ENCODE results near the gene NRCAM. TPM values are rescaled to one million over a fixed set of nuclear protein-coding genes. Genes with fewer than 3 reads are reported as not detected.

Gene NRCAM
- total RNA-seq, 1 experiment from 2014 or later = not detected

GRCh38 chr7:108252177-108252576 is 204.1 kb downstream of the NRCAM start:
- Histone ChIP-seq H3K9me3 (ENCODE audit: low read length) (no peaks in the 10 kb centered on the region), H3K4me1 (ENCODE audit: low read length) (no peaks in the 10 kb centered on the region), H3K9ac (ENCODE audit: low read length) (no peak overlapping the region), H3K27me3 (ENCODE audit: low read length) (no peaks in the 10 kb centered on the region), H3K27ac (ENCODE audit: low read length) (no peak overlapping the region), H2AFZ (ENCODE audit: low read length) (no peak overlapping the region), H3K79me2 (ENCODE audit: low read length) (no peaks in the 10 kb centered on the region), H3K9me2 (replicated peaks; ENCODE audit: insufficient read depth, low read length) (no peaks in the 10 kb centered on the region), H3K4me3 (ENCODE audit: low read length) (no peak overlapping the region), H4K20me1 (ENCODE audit: insufficient read depth, low read depth, low read length) (no peaks in the 10 kb centered on the region), H3K4me2 (ENCODE audit: low read depth, low read length, poor library complexity, severe bottlenecking) (no peak overlapping the region), H3K36me3 (ENCODE audit: insufficient read depth, low read length) (no peaks in the 10 kb centered on the region)
- no peak for DNase-seq

GRCh38 chr7:108251700-108252099 is 204.5 kb downstream of the NRCAM start:
- H3K27ac ChIP-seq (ENCODE audit: low read length) = no peak overlapping the region
- no peaks in the 10 kb centered on the region for H3K4me1 ChIP-seq (ENCODE audit: low read length)
- H4K20me1 ChIP-seq (ENCODE audit: insufficient read depth, low read depth, low read length) = no peaks in the 10 kb centered on the region
- H3K4me2 ChIP-seq (ENCODE audit: low read depth, low read length, poor library complexity, severe bottlenecking) = no peak overlapping the region
- H3K9ac ChIP-seq (ENCODE audit: low read length) = no peak overlapping the region
- H2AFZ ChIP-seq (ENCODE audit: low read length) = no peak overlapping the region
- no peaks in the 10 kb centered on the region for H3K9me2 ChIP-seq (replicated peaks; ENCODE audit: insufficient read depth, low read length)
- H3K79me2 ChIP-seq (ENCODE audit: low read length) = no peaks in the 10 kb centered on the region
- H3K4me3 ChIP-seq (ENCODE audit: low read length) = no peak overlapping the region
- H3K27me3 ChIP-seq (ENCODE audit: low read length) = no peaks in the 10 kb centered on the region
- no peak for DNase-seq
- H3K36me3 ChIP-seq (ENCODE audit: insufficient read depth, low read length) = no peaks in the 10 kb centered on the region
- H3K9me3 ChIP-seq (ENCODE audit: low read length) = no peaks in the 10 kb centered on the region

- no peaks in the 10 kb centered on the region for H3K36me3 ChIP-seq (ENCODE audit: insufficient read depth, low read length)
- no peak overlapping the region for H3K4me3 ChIP-seq (ENCODE audit: low read length)
- H3K27ac ChIP-seq (ENCODE audit: low read length) = no peak overlapping the region
- no peaks in the 10 kb centered on the region for H4K20me1 ChIP-seq (ENCODE audit: insufficient read depth, low read depth, low read length)
- no peaks in the 10 kb centered on the region for H3K9me3 ChIP-seq (ENCODE audit: low read length)
- DNase-seq = no peak
- H3K9me2 ChIP-seq (replicated peaks; ENCODE audit: insufficient read depth, low read length) = no peaks in the 10 kb centered on the region
- H3K4me1 ChIP-seq (ENCODE audit: low read length) = no peaks in the 10 kb centered on the region
- no peak overlapping the region for H3K9ac ChIP-seq (ENCODE audit: low read length)
- no peaks in the 10 kb centered on the region for H3K27me3 ChIP-seq (ENCODE audit: low read length)
- no peaks in the 10 kb centered on the region for H3K79me2 ChIP-seq (ENCODE audit: low read length)
- H3K4me2 ChIP-seq (ENCODE audit: low read depth, low read length, poor library complexity, severe bottlenecking) = no peak overlapping the region
- no peak overlapping the region for H2AFZ ChIP-seq (ENCODE audit: low read length)
Measured at GRCh38 chr7:108249453-108249852, 206.8 kb downstream of the NRCAM start.

- Histone ChIP-seq H3K4me3 (ENCODE audit: low read length) (no peak overlapping the region), H3K4me1 (ENCODE audit: low read length) (no peaks in the 10 kb centered on the region), H3K79me2 (ENCODE audit: low read length) (no peaks in the 10 kb centered on the region), H3K9ac (ENCODE audit: low read length) (no peak overlapping the region), H3K9me3 (ENCODE audit: low read length) (no peaks in the 10 kb centered on the region), H3K9me2 (replicated peaks; ENCODE audit: insufficient read depth, low read length) (no peaks in the 10 kb centered on the region), H4K20me1 (ENCODE audit: insufficient read depth, low read depth, low read length) (no peaks in the 10 kb centered on the region), H3K36me3 (ENCODE audit: insufficient read depth, low read length) (no peaks in the 10 kb centered on the region), H3K27me3 (ENCODE audit: low read length) (no peaks in the 10 kb centered on the region), H3K4me2 (ENCODE audit: low read depth, low read length, poor library complexity, severe bottlenecking) (no peak overlapping the region), H2AFZ (ENCODE audit: low read length) (no peak overlapping the region), H3K27ac (ENCODE audit: low read length) (no peak overlapping the region)
- DNase-seq = no peak
Measured at GRCh38 chr7:108248821-108249220, 207.4 kb downstream of the NRCAM start.

- H3K27ac ChIP-seq (ENCODE audit: low read length) = no peak overlapping the region
- H3K36me3 ChIP-seq (ENCODE audit: insufficient read depth, low read length) = no peaks in the 10 kb centered on the region
- no peaks in the 10 kb centered on the region for H3K27me3 ChIP-seq (ENCODE audit: low read length)
- no peak overlapping the region for H3K4me2 ChIP-seq (ENCODE audit: low read depth, low read length, poor library complexity, severe bottlenecking)
- H3K4me3 ChIP-seq (ENCODE audit: low read length) = no peak overlapping the region
- H3K79me2 ChIP-seq (ENCODE audit: low read length) = no peaks in the 10 kb centered on the region
- no peaks in the 10 kb centered on the region for H3K9me2 ChIP-seq (replicated peaks; ENCODE audit: insufficient read depth, low read length)
- no peaks in the 10 kb centered on the region for H3K4me1 ChIP-seq (ENCODE audit: low read length)
- DNase-seq = no peak
- no peak overlapping the region for H2AFZ ChIP-seq (ENCODE audit: low read length)
- no peaks in the 10 kb centered on the region for H3K9me3 ChIP-seq (ENCODE audit: low read length)
- H4K20me1 ChIP-seq (ENCODE audit: insufficient read depth, low read depth, low read length) = no peaks in the 10 kb centered on the region
- no peak overlapping the region for H3K9ac ChIP-seq (ENCODE audit: low read length)
Measured at GRCh38 chr7:108248418-108248817, 207.8 kb downstream of the NRCAM start.

GRCh38 chr7:108247614-108248013 is 208.6 kb downstream of the NRCAM start:
- Histone ChIP-seq H3K4me2 (ENCODE audit: low read depth, low read length, poor library complexity, severe bottlenecking) (no peak overlapping the region), H3K9me3 (ENCODE audit: low read length) (no peaks in the 10 kb centered on the region), H3K27ac (ENCODE audit: low read length) (no peak overlapping the region), H3K79me2 (ENCODE audit: low read length) (no peaks in the 10 kb centered on the region), H3K27me3 (ENCODE audit: low read length) (no peaks in the 10 kb centered on the region), H3K9ac (ENCODE audit: low read length) (no peak overlapping the region), H3K4me3 (ENCODE audit: low read length) (no peak overlapping the region), H3K4me1 (ENCODE audit: low read length) (no peaks in the 10 kb centered on the region), H3K36me3 (ENCODE audit: insufficient read depth, low read length) (no peaks in the 10 kb centered on the region), H4K20me1 (ENCODE audit: insufficient read depth, low read depth, low read length) (no peaks in the 10 kb centered on the region), H3K9me2 (replicated peaks; ENCODE audit: insufficient read depth, low read length) (no peaks in the 10 kb centered on the region), H2AFZ (ENCODE audit: low read length) (no peak overlapping the region)
- DNase-seq = no peak

GRCh38 chr7:108246227-108246837 is 209.9 kb downstream of the NRCAM start:
- no peak for DNase-seq
- no peaks in the 10 kb centered on the region for H3K4me1 ChIP-seq (ENCODE audit: low read length)
- no peaks in the 10 kb centered on the region for H4K20me1 ChIP-seq (ENCODE audit: insufficient read depth, low read depth, low read length)
- H3K79me2 ChIP-seq (ENCODE audit: low read length) = no peaks in the 10 kb centered on the region
- H3K4me3 ChIP-seq (ENCODE audit: low read length) = no peak overlapping the region
- no peaks in the 10 kb centered on the region for H3K9me2 ChIP-seq (replicated peaks; ENCODE audit: insufficient read depth, low read length)
- H3K4me2 ChIP-seq (ENCODE audit: low read depth, low read length, poor library complexity, severe bottlenecking) = no peak overlapping the region
- H3K36me3 ChIP-seq (ENCODE audit: insufficient read depth, low read length) = no peaks in the 10 kb centered on the region
- no peak overlapping the region for H3K27ac ChIP-seq (ENCODE audit: low read length)
- H3K9ac ChIP-seq (ENCODE audit: low read length) = no peak overlapping the region
- H3K27me3 ChIP-seq (ENCODE audit: low read length) = no peaks in the 10 kb centered on the region
- no peaks in the 10 kb centered on the region for H3K9me3 ChIP-seq (ENCODE audit: low read length)
- no peak overlapping the region for H2AFZ ChIP-seq (ENCODE audit: low read length)

- H3K4me3 ChIP-seq (ENCODE audit: low read length) = no peak overlapping the region
- no peak overlapping the region for H2AFZ ChIP-seq (ENCODE audit: low read length)
- no peaks in the 10 kb centered on the region for H4K20me1 ChIP-seq (ENCODE audit: insufficient read depth, low read depth, low read length)
- no peak overlapping the region for H3K9ac ChIP-seq (ENCODE audit: low read length)
- H3K27ac ChIP-seq (ENCODE audit: low read length) = no peak overlapping the region
- H3K4me1 ChIP-seq (ENCODE audit: low read length) = no peaks in the 10 kb centered on the region
- no peaks in the 10 kb centered on the region for H3K9me3 ChIP-seq (ENCODE audit: low read length)
- DNase-seq = no peak
- H3K9me2 ChIP-seq (replicated peaks; ENCODE audit: insufficient read depth, low read length) = no peaks in the 10 kb centered on the region
- no peaks in the 10 kb centered on the region for H3K27me3 ChIP-seq (ENCODE audit: low read length)
- H3K36me3 ChIP-seq (ENCODE audit: insufficient read depth, low read length) = no peaks in the 10 kb centered on the region
- H3K4me2 ChIP-seq (ENCODE audit: low read depth, low read length, poor library complexity, severe bottlenecking) = no peak overlapping the region
- no peaks in the 10 kb centered on the region for H3K79me2 ChIP-seq (ENCODE audit: low read length)
Measured at GRCh38 chr7:108245523-108246226, 210.6 kb downstream of the NRCAM start.
